Activated naive CD4-positive, alpha-beta T cell treated with anti-CD3 and anti-CD28 coated beads, Interleukin-2, amount 50 U/mL, for 16 hours (primary cell): ENCODE measurements around the gene SRM.

ENCODE experiments used
- DNase-seq: peaks from one replicate; pipeline ENCODE4 v3.0.0-alpha.2; 2020

SRM gene

GRCh38 chr1:11012260-11013159 is 47.3 kb downstream of the SRM start, which contains the start of gene TARDBP:
TSS of gene TARDBP (plus strand) at chr1:11012654. CDS start at chr1:11013728, 1,074 bp downstream.
- DNase-seq, result peak; percentile 93
